Uterine smooth muscle cell (primary cell): ENCODE measurements around the gene MRPS12. TPM values are rescaled to one million over a fixed set of nuclear protein-coding genes. Genes with fewer than 3 reads are reported as not detected.

Experiments
- total RNA-seq: library from RNA; depleted of rRNA; stranded (reverse); fragments of >200 nt; gene quantifications from 2 replicates; pipeline ENCODE4 v1.2.3, GENCODE V29; 2014

MRPS12 gene
- total RNA-seq: 31.9 and 41.2 TPM in 2 replicates

DNA sequence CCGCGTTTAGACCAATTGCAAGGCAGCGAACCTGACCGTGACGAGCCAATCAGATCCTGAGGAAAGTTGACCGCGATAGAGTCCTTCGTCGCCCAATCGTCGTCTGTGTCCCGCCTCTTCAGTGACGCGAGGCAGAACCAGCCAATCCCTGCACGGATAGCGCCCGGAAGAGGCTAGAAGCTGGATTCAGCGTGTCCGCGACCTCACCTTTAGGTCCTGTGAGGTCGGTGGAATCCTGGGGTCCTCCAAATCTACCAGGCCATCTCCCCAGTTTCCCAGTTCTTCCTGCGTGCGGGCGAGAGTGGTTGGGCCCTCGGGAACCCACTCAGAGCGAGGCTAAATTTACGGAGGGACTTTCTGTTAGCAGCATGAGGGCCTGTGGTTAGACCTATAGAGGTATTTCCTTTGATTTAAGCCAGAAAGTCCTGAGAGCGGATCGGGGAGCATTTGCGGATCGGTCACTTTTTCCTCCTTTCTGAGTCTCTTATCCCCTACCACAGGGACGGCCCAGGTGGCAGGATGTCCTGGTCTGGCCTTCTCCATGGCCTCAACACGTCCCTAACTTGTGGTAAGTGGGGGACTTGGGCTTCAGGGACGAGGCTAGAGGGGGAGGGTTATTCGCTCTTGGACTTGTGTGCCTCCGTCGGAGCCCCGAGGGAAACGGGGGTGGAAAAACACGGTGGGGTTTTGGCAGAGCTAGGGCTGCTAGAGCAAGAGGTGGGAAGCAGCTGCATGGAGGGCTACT is at the start of gene MRPS12:
MRPS12 (plus strand) TSS at position 169 of the 745 bp plus-strand sequence; CDS start at position 520, 351 bp downstream.

DNA sequence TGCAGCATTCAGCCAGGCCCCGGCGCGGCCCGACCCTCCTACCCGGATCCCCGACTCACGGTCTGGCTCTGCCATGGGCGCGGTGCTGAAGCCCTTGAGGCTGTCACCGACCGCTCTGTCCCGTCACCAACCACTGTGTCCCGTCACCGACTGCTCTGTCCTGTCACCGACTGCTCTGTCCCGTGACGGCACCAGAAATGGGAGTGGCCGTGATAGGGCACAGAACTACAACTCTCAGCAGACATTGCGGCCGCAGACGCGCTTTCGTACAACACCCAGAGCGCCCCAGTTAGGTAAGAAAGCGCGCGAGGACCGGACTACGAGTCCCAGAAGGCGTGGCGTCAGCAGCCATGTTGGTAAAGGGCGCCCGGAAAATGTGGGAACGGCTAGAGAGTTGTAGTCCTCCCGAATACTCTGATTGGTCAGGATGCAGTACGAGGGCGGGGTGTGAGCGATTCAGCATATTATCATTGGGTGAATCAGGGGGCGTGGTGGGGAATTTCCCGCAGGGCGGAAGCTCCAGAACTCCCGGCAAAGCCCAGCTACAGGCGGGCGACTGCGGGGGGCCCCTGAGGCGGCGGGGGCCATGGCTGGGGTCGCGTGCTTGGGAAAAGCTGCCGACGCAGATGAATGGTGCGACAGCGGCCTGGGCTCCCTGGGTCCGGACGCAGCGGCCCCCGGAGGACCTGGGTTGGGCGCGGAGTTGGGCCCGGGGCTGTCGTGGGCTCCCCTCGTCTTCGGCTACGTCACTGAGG is 31.1 kb upstream of the MRPS12 start, which contains the start of the genes NFKBIB and SIRT2:
NFKBIB (plus strand) TSS at position 523 of the 755 bp plus-strand sequence; CDS start at position 587, 64 bp downstream.
SIRT2 (minus strand) TSS at position 172 of the 755 bp plus-strand sequence; CDS start at position 75, 97 bp downstream.

DNA sequence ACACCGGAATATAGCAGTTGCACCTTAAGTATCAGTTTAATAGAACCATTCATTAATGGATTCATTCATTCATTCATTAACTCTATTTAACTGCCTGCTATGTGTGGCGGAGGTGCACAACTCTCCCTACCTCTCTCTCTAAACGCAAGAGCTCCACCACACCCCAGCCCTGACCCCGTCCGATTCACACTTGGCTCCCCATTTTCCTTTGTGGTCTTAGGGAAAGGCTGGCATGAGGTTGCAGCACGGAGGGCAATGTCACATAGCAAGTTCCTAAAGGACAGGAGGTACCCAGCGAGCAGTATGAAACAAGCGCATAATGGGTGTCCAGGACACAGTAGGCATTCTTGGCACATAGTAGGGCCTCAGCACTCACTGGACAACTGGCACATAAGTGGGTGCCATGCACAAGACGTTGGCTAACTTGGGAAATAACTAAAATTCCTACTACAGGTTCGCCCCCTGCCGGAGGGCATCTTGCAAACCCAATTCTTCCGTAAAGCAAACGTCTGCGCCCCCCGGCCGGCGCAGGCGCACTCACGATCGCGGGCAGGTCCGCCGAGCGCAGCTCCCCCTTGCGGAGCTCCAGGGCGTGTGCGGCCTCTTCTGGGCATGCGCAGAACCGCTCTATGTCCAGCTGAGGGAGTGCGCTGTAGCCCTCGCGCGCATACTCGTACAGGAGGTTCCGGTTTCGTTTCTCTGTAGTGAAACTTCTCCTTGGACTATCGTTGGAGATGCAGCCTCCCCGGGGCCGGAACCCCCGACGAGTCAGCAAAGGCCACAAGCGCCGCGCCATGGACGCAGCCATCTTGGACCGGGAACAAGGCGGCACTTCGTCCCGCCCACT is 592 bp upstream of the MRPS12 start, which contains the start of gene SARS2:
SARS2 (minus strand) TSS at position 835 of the 847 bp plus-strand sequence; CDS start at position 808, 27 bp downstream.

GRCh38 chr19:38975214-38975860 is 44.6 kb downstream of the MRPS12 start, which contains the start of gene FBXO17:
Gene FBXO17, minus strand, starts transcription at chr19:38975742. Its CDS starts 25,423 bp downstream, at chr19:38950319.

Other genes with a start within 250 kb of the MRPS12 start
- not detected in 2 replicates for gene CAPN12, start 186.5 kb upstream of the MRPS12 start, total RNA-seq
- not detected in 2 replicates for gene LGALS7, start 157.4 kb upstream of the MRPS12 start, total RNA-seq
- 0.55 TPM in 1 of 2 replicates, not detected in the other for gene LGALS7B, start 141.7 kb upstream of the MRPS12 start, total RNA-seq
- gene LGALS4, start 118.0 kb upstream of the MRPS12 start, total RNA-seq: not detected in 2 replicates
- gene ECH1, start 99.2 kb upstream of the MRPS12 start, total RNA-seq: 7.1 TPM in 2 replicates
- gene HNRNPL, start 81.0 kb upstream of the MRPS12 start, total RNA-seq: 279 and 457 TPM in 2 replicates
- 1.1 and 1.9 TPM in 2 replicates for gene RINL, start 52.7 kb upstream of the MRPS12 start, total RNA-seq
- gene SIRT2, start 31.3 kb upstream of the MRPS12 start, total RNA-seq: 35.4 and 54.4 TPM in 2 replicates
- 11.2 and 11.7 TPM in 2 replicates for gene NFKBIB, start 31.0 kb upstream of the MRPS12 start, total RNA-seq
- gene CCER2, start 18.8 kb upstream of the MRPS12 start, total RNA-seq: not detected in 2 replicates
- gene SARS2, start 181 bp upstream of the MRPS12 start, total RNA-seq: 15.0 and 15.7 TPM in 2 replicates
- 33.9 and 45.4 TPM in 2 replicates for gene FBXO17, start 44.8 kb downstream of the MRPS12 start, total RNA-seq
- 1.3 and 3.4 TPM in 2 replicates for gene FBXO27, start 101.6 kb downstream of the MRPS12 start, total RNA-seq
- gene ACP7, start 153.4 kb downstream of the MRPS12 start, total RNA-seq: 0.33 and 0.87 TPM in 2 replicates
- 11.6 and 14.0 TPM in 2 replicates for gene PAK4, start 194.8 kb downstream of the MRPS12 start, total RNA-seq